HepG2 (cell line): ENCODE measurements around the gene MTSS2. TPM values are rescaled to one million over a fixed set of nuclear protein-coding genes. Genes with fewer than 3 reads are reported as not detected.
A peak's percentile ranks its signal among the peaks of the same experiment; 100 is the strongest.

ENCODE experiments used
- AHR ChIP-seq: IDR thresholded peaks from 2 replicates; pipeline ENCODE4 v1.6.1; 2018; ENCODE audit warnings: missing genetic modification reagents, missing compliant biosample characterization
- BRD4 ChIP-seq: sonication (generic); formaldehyde crosslinking; IDR thresholded peaks from 2 replicates; pipeline ENCODE4 v1.4.0; 2020; ENCODE audit warnings: missing genetic modification reagents
- CAMTA2 ChIP-seq: sonication (generic); formaldehyde crosslinking; IDR thresholded peaks from 2 replicates; pipeline ENCODE4 v1.4.0; 2020; ENCODE audit warnings: mild to moderate bottlenecking, missing genetic modification reagents, borderline replicate concordance
- GATA4 ChIP-seq: sonication (generic); IDR thresholded peaks from 2 replicates; pipeline ENCODE4 v1.6.1; 2016; ENCODE audit warnings: antibody characterized with exemption, low read depth, borderline replicate concordance
- HOXA3 ChIP-seq: sonication (generic); formaldehyde crosslinking; IDR thresholded peaks from 2 replicates; pipeline ENCODE4 v1.5.0; 2020; ENCODE audit warnings: missing genetic modification reagents
- JUNB ChIP-seq: sonication (generic); formaldehyde crosslinking; IDR thresholded peaks from 2 replicates; pipeline ENCODE4 v1.8.0; 2022; ENCODE audit warnings: missing genetic modification reagents, mild to moderate bottlenecking, borderline replicate concordance
- MAFK ChIP-seq, 2 experiments: IDR thresholded peaks in 1 of 2; conservative IDR thresholded peaks in 1 of 2; 2 replicates each; pipeline ENCODE4 v1.6.1; 2011; ENCODE audit warnings: improper control_type of control experiment in 2 of 2, low read length in 2 of 2
- NFIB ChIP-seq: sonication (generic); formaldehyde crosslinking; IDR thresholded peaks from 2 replicates; pipeline ENCODE4 v1.9.0; 2021; ENCODE audit warnings: missing genetic modification reagents, mild to moderate bottlenecking, borderline replicate concordance
- PATZ1 ChIP-seq: sonication (generic); formaldehyde crosslinking; IDR thresholded peaks from 2 replicates; pipeline ENCODE4 v1.4.0; 2020; ENCODE audit warnings: missing genetic modification reagents
- PHF21A ChIP-seq: sonication (generic); formaldehyde crosslinking; IDR thresholded peaks from 2 replicates; pipeline ENCODE4 v1.5.0; 2020; ENCODE audit warnings: mild to moderate bottlenecking, missing genetic modification reagents
- ZBTB37 ChIP-seq: sonication (generic); formaldehyde crosslinking; IDR thresholded peaks from 2 replicates; pipeline ENCODE4 v1.4.0; 2020; ENCODE audit warnings: mild to moderate bottlenecking, missing genetic modification reagents
- ZNF225 ChIP-seq: sonication (generic); formaldehyde crosslinking; IDR thresholded peaks from 2 replicates; pipeline ENCODE4 v1.4.0; 2020; ENCODE audit warnings: mild to moderate bottlenecking, missing genetic modification reagents
- ZNF333 ChIP-seq: sonication (generic); formaldehyde crosslinking; IDR thresholded peaks from 2 replicates; pipeline ENCODE4 v1.4.0; 2020; ENCODE audit warnings: mild to moderate bottlenecking, missing genetic modification reagents, borderline replicate concordance
- ZNF34 ChIP-seq: sonication (generic); formaldehyde crosslinking; IDR thresholded peaks from 2 replicates; pipeline ENCODE4 v1.4.0; 2020; ENCODE audit warnings: mild to moderate bottlenecking, missing genetic modification reagents, borderline replicate concordance
- ZNF572 ChIP-seq: sonication (generic); formaldehyde crosslinking; IDR thresholded peaks from 2 replicates; pipeline ENCODE4 v1.5.1; 2020; ENCODE audit warnings: mild to moderate bottlenecking, missing genetic modification reagents
- ZNF7 ChIP-seq: IDR thresholded peaks from 2 replicates; pipeline ENCODE4 v1.6.1; 2016; ENCODE audit warnings: missing biosample characterization, missing genetic modification reagents
- ZNF775 ChIP-seq: sonication (generic); formaldehyde crosslinking; IDR thresholded peaks from 2 replicates; pipeline ENCODE4 v1.4.0; 2020; ENCODE audit warnings: missing genetic modification reagents, mild to moderate bottlenecking, moderate library complexity, borderline replicate concordance
- ZNF781 ChIP-seq: sonication (generic); formaldehyde crosslinking; IDR thresholded peaks from 2 replicates; pipeline ENCODE4 v1.5.1; 2020; ENCODE audit warnings: borderline replicate concordance, mild to moderate bottlenecking, missing genetic modification reagents; ENCODE audit errors: not compliant biosample characterization
- polyA plus RNA-seq, 8 experiments: library from polyadenylated mRNA; depleted of rRNA in 3 of 8; stranded (reverse) in 7 of 8; unstranded in 1 of 8; fragments of >200 nt; fragmentation: Illumina TruSeq in 4 of 8; extraction: Trizol in 4 of 8; gene quantifications; 2 replicates each; pipeline versions ENCODE4 v1.2.1 to v1.2.3, GENCODE V29; 2011 to 2016; ENCODE audit warnings: low read depth in 4 of 8, missing spikeins in 1 of 8, mixed read lengths in 1 of 8; ENCODE audit not compliant: insufficient read depth in 1 of 8
- total RNA-seq, 5 experiments: library from RNA; depleted of rRNA; stranded (reverse); fragments of >200 nt; fragmentation: Illumina TruSeq; extraction: Trizol; gene quantifications; 2 replicates each; pipeline ENCODE4 v1.2.3, GENCODE V29; 2016; ENCODE audit warnings: low read depth in 1 of 5
- TF ChIP-seq, protein P1 (sequence below): sonication (generic); formaldehyde crosslinking; IDR thresholded peaks from 2 replicates; pipeline ENCODE4 v1.4.0; 2020; ENCODE audit warnings: missing genetic modification reagents

Gene MTSS2
- total and polyA plus RNA-seq, 2 of the 13 experiments (the other 11 are each of a cell fraction or from before 2014, with no cell fraction given), result 132 to 242 TPM

DNA sequence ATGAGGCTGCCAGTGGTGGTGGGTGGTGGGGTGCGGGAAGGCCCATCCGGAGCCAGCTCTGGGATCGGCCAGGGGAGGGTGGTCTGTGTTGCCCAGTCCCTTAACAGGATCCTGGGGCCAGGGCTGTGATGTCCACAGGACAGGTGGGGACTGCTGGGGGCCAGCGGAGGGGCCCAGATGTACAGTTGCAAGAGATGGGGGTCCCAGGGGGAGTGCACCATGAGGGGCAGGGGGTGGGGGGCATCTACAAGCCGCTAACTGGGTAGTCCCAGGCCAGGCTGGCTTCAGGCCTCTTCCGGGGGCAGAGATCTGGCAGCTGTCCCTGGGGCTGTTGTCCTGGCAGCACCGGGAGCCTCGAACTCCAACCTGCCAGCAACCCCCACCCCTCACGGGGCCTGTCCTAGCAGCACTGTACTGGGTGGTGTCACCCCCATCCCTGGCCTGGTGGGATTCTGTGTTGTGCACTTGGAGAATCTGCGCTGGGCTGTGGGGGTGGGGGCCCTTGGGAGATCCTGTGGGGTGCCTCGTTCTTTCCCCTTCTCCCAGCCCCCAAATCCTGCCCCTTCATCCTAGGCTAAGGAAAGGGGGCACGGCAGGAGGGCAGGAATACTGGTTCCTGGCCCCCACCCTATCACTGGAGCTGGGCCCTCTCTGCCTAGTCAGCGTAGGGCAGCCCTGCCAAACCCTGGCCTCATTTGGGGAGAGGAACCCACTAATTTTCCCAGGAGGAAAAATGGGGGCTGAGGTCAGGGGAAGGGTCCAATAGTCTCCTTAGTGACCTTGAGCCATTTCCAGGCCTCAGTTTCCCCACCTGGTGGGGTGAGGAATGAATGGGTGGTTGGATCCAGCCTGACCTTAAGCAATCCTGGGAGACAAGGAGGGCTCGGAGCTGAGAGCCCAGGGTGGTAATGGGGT is 1.4 kb downstream of the MTSS2 start (continued):
- TF ChIP-seq, protein P1, sequence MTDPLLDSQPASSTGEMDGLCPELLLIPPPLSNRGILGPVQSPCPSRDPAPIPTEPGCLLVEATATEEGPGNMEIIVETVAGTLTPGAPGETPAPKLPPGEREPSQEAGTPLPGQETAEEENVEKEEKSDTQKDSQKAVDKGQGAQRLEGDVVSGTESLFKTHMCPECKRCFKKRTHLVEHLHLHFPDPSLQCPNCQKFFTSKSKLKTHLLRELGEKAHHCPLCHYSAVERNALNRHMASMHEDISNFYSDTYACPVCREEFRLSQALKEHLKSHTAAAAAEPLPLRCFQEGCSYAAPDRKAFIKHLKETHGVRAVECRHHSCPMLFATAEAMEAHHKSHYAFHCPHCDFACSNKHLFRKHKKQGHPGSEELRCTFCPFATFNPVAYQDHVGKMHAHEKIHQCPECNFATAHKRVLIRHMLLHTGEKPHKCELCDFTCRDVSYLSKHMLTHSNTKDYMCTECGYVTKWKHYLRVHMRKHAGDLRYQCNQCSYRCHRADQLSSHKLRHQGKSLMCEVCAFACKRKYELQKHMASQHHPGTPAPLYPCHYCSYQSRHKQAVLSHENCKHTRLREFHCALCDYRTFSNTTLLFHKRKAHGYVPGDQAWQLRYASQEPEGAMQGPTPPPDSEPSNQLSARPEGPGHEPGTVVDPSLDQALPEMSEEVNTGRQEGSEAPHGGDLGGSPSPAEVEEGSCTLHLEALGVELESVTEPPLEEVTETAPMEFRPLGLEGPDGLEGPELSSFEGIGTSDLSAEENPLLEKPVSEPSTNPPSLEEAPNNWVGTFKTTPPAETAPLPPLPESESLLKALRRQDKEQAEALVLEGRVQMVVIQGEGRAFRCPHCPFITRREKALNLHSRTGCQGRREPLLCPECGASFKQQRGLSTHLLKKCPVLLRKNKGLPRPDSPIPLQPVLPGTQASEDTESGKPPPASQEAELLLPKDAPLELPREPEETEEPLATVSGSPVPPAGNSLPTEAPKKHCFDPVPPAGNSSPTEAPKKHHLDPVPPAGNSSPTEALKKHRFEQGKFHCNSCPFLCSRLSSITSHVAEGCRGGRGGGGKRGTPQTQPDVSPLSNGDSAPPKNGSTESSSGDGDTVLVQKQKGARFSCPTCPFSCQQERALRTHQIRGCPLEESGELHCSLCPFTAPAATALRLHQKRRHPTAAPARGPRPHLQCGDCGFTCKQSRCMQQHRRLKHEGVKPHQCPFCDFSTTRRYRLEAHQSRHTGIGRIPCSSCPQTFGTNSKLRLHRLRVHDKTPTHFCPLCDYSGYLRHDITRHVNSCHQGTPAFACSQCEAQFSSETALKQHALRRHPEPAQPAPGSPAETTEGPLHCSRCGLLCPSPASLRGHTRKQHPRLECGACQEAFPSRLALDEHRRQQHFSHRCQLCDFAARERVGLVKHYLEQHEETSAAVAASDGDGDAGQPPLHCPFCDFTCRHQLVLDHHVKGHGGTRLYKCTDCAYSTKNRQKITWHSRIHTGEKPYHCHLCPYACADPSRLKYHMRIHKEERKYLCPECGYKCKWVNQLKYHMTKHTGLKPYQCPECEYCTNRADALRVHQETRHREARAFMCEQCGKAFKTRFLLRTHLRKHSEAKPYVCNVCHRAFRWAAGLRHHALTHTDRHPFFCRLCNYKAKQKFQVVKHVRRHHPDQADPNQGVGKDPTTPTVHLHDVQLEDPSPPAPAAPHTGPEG (CRISPR knock-in tag), result no peak
- no peak for TF ChIP-seq PHF21A (CRISPR knock-in tag)
- TF ChIP-seq ZNF7 (CRISPR knock-in tag), result no peak
- no peak for TF ChIP-seq ZNF775 (CRISPR knock-in tag)
- 0 out of 2 replicates have a peak, but pooled peaks have one; percentile 39 for TF ChIP-seq ZBTB37 (CRISPR knock-in tag)
- 0 out of 2 replicates have a peak, but pooled peaks have one; percentile 37 for TF ChIP-seq AHR
- TF ChIP-seq ZNF34 (CRISPR knock-in tag), result no peak
- peak; percentile 73; the same call in 1 of the 2 replicates for TF ChIP-seq CAMTA2
- peak; percentile 73; the same call in 1 of the 2 replicates for TF ChIP-seq BRD4 (CRISPR knock-in tag)
- TF ChIP-seq GATA4, result 0 out of 2 replicates have a peak, but pooled peaks have one; percentile 29
- 0 out of 2 replicates have a peak, but pooled peaks have one; percentile 74 for TF ChIP-seq ZNF333 (CRISPR knock-in tag)
- 0 out of 2 replicates have a peak, but pooled peaks have one; percentile 37 for TF ChIP-seq ZNF572
- no peak for TF ChIP-seq NFIB (CRISPR knock-in tag)
- no peak for TF ChIP-seq JUNB (CRISPR knock-in tag)
- 0 out of 2 replicates have a peak, but pooled peaks have one; percentile 16 for TF ChIP-seq HOXA3 (CRISPR knock-in tag)
- TF ChIP-seq ZNF225 (CRISPR knock-in tag), result no peak
- TF ChIP-seq ZNF781, result no peak
- TF ChIP-seq PATZ1, result peak; percentile 62
- TF ChIP-seq MAFK (conservative IDR thresholded peaks at IDR 0.05 in 1 of 2, IDR thresholded peaks at IDR 0.05 in 1 of 2; ENCODE audit: low read length in 2 of 2), result no peak
